HEK293 (cell line): ENCODE measurements around the gene N4BP2L1.

Experiments used
- CTCF ChIA-PET: fragments of 350-600 bp; formaldehyde crosslinking; extraction: SDS; loops from one replicate; lab custom pipeline; 2021; ENCODE audit warnings: antibody characterized with exemption; lab: Yijun Ruan, JAX
- POLR2A ChIA-PET: fragments of 300-600 bp; formaldehyde crosslinking; extraction: SDS; loops from one replicate; lab custom pipeline; 2020; ENCODE audit warnings: antibody characterized with exemption, inconsistent platforms; lab: Yijun Ruan, JAX
- H3K27ac ChIP-seq: fragments of 200-500 bp; sonication (Bioruptor generic); 2 replicates; pipeline ENCODE4 v1.5.1; 2014; ENCODE audit warnings: low read depth, low read length, control low read depth, inconsistent platforms; ENCODE audit errors: extremely low read depth
- H3K36me3 ChIP-seq, 2 experiments: fragments of 200-500 bp in 1 of 2; sonication (Bioruptor generic) in 1 of 2; 1 replicate in 1 of 2; 2 replicates in 1 of 2; pipeline ENCODE4 v1.5.1; 2014 to 2017; ENCODE audit warnings: inconsistent platforms in 2 of 2, low read length in 2 of 2; ENCODE audit not compliant: control insufficient read depth in 2 of 2, insufficient read depth in 1 of 2
- H3K4me1 ChIP-seq: fragments of 200-500 bp; sonication (Bioruptor generic); 2 replicates; pipeline ENCODE4 v1.5.1; 2014; ENCODE audit warnings: mild to moderate bottlenecking, low read length, inconsistent platforms; ENCODE audit not compliant: control insufficient read depth, insufficient read depth
- H3K4me3 ChIP-seq: 2 replicates; pipeline ENCODE4 v1.5.1; 2011; ENCODE audit warnings: low read depth, mild to moderate bottlenecking, control low read depth, low read length, moderate library complexity
- H3K9me3 ChIP-seq: fragments of 200-500 bp; sonication (Bioruptor generic); 2 replicates; pipeline ENCODE4 v1.5.1; 2014; ENCODE audit warnings: low read depth, low read length, inconsistent platforms; ENCODE audit not compliant: control insufficient read depth, insufficient read depth
- EGR2 ChIP-seq: fragments of 450-650 bp; formaldehyde crosslinking; IDR thresholded peaks from 2 replicates; pipeline ENCODE4 v1.5.1; 2016; ENCODE audit warnings: low read depth, missing biosample characterization, missing genetic modification characterization
- SALL2 ChIP-seq: fragments of 450-650 bp; formaldehyde crosslinking; IDR thresholded peaks from 2 replicates; pipeline ENCODE4 v1.5.0; 2017; ENCODE audit warnings: missing biosample characterization, mild to moderate bottlenecking, missing genetic modification characterization, borderline replicate concordance
- TRIM28 ChIP-seq: IDR thresholded peaks from 2 replicates; pipeline ENCODE4 v1.6.1; 2011; ENCODE audit warnings: low read length, control low read depth, borderline replicate concordance
- ZFHX2 ChIP-seq: fragments of 450-650 bp; formaldehyde crosslinking; conservative IDR thresholded peaks from 2 replicates; pipeline ENCODE4 v1.5.1; 2016; ENCODE audit warnings: missing biosample characterization, missing genetic modification characterization
- ZNF140 ChIP-seq: fragments of 450-650 bp; formaldehyde crosslinking; IDR thresholded peaks from 2 replicates; pipeline ENCODE4 v1.5.1; 2016; ENCODE audit warnings: missing biosample characterization, missing genetic modification characterization
- ZNF16 ChIP-seq: fragments of 450-650 bp; formaldehyde crosslinking; IDR thresholded peaks from 2 replicates; pipeline ENCODE4 v1.5.1; 2016; ENCODE audit warnings: low read depth, missing biosample characterization, missing genetic modification characterization
- ZNF629 ChIP-seq: fragments of 450-650 bp; formaldehyde crosslinking; IDR thresholded peaks from 2 replicates; pipeline ENCODE4 v1.5.1; 2017; ENCODE audit warnings: missing biosample characterization, missing genetic modification characterization
- ZSCAN23 ChIP-seq: fragments of 450-650 bp; formaldehyde crosslinking; IDR thresholded peaks from 2 replicates; pipeline ENCODE4 v1.5.1; 2016; ENCODE audit warnings: missing biosample characterization, missing genetic modification characterization
- TF ChIP-seq, protein P1 (sequence below): fragments of 450-650 bp; formaldehyde crosslinking; conservative IDR thresholded peaks from 2 replicates; pipeline ENCODE4 v1.5.1; 2016; ENCODE audit warnings: low read depth, missing biosample characterization, missing genetic modification characterization
- TF ChIP-seq, protein P2 (sequence below): fragments of 450-650 bp; IDR thresholded peaks from 2 replicates; pipeline ENCODE4 v1.5.1; 2018; ENCODE audit warnings: missing biosample characterization, mild to moderate bottlenecking, missing genetic modification characterization
- TF ChIP-seq, protein P3 (sequence below): fragments of 450-650 bp; formaldehyde crosslinking; IDR thresholded peaks from 2 replicates; pipeline ENCODE4 v1.5.1; 2017; ENCODE audit warnings: missing biosample characterization, missing genetic modification characterization

Gene N4BP2L1

DNA sequence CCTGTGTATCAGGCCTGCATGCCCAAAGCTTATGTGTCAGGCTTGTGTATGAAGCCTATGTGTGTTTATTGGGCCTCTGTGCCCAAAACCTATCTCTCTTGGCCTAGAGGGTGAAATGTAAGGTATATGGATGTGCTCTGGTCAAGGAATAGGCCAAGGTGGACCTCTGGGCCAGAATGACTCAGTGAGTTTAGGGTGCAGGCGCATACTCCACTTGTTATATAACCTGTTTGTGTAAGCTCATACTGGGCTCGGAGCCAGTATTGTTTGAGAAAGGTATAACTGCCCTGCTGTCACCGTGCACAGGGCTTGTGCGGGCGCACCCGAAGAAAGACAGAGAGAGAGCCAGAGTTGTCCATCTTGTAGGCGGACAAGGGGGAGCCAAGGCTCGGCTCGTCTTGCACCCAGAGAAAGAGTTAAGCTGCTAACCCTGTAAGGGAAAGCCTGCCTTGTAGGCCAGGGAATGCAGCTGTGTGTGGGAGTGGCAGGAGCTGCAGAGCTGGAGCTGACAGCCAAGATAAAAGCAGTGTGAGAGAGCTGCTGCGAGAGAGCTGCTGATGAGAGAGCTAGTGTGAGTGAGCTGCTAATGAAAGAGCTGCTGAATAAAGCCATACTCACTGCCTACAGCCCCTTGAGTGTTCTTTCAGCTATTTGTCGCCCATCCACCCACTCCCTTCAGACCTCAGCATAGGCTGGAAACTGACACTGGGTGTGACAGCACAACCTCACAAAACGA, 43.4 kb upstream of the N4BP2L1 start:
- TF ChIP-seq EGR2 (tag by site-specific recombination) (peak; percentile 38), ZFHX2 (tag by site-specific recombination) (peak; percentile 45; the same call in 1 of the 2 replicates), ZNF16 (tag by site-specific recombination) (no peak)
- TF ChIP-seq, all 188 proteins: peak for 2
- no peak overlapping the region for H3K4me3 ChIP-seq
- H3K4me1 ChIP-seq: no peaks in the 10 kb centered on the region
- no peaks in the 10 kb centered on the region for H3K9me3 ChIP-seq
- H3K27ac ChIP-seq: no peak overlapping the region
- ChIA-PET POLR2A (no interaction called here), CTCF (interaction anchor here (0.6 to 1.3 kb wide), 2 partner anchors 109 to 342 kb away, joined by 3 to 4 read pairs; no protein-coding TSS in a partner anchor)
- peaks cover 0 to 6% of the 10 kb centered on the region in 2 experiments; a peak in 1 of 3 replicates for H3K36me3 ChIP-seq

DNA sequence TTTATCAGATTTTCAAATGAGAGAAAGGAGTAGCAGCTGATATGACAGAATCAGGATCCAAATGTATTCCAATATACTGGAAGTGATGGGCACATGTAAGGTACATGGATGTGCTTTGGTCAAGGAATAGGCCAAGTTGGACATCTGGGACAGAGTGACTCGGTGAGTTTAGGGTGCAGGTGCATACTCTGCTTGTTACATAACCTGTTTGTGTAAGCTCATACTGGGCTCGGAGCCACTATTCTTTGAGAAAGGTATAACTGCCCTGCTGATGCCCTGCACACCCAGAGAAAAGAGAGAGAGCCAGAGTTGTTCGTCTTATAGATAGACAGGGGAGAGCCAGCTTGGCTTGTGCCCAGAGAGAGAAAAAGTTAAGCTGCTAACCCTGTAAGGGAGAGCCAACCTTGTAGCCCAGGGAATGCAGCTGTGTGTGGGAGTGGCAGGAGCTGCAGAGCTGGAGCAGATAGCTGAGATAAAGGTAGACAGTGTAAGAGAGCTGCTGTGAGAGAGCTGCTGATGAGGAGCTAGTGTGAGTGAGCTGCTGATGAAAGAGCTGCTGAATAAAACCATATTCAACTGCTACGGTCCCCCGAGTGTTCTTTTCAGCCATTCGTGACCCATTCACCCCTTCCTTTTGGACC, 40.7 kb upstream of the N4BP2L1 start:
- Histone ChIP-seq H3K9me3 (no peaks in the 10 kb centered on the region), H3K4me3 (no peak overlapping the region), H3K36me3 (peaks cover 0 to 6% of the 10 kb centered on the region in 2 experiments; a peak in 1 of 3 replicates), H3K4me1 (no peaks in the 10 kb centered on the region), H3K27ac (no peak overlapping the region)
- ChIA-PET POLR2A (no interaction called here), CTCF (interaction anchor here (2.2 kb wide), 1 partner anchor 112 kb away, joined by 8 read pairs; no protein-coding TSS in a partner anchor)
- TF ChIP-seq ZNF140 (tag by site-specific recombination): no peak
- TF ChIP-seq TRIM28: no peak
- no peak for TF ChIP-seq SALL2 (tag by site-specific recombination)
- TF ChIP-seq ZSCAN23 (tag by site-specific recombination): no peak
- no peak for TF ChIP-seq ZNF629
- TF ChIP-seq, protein P1, sequence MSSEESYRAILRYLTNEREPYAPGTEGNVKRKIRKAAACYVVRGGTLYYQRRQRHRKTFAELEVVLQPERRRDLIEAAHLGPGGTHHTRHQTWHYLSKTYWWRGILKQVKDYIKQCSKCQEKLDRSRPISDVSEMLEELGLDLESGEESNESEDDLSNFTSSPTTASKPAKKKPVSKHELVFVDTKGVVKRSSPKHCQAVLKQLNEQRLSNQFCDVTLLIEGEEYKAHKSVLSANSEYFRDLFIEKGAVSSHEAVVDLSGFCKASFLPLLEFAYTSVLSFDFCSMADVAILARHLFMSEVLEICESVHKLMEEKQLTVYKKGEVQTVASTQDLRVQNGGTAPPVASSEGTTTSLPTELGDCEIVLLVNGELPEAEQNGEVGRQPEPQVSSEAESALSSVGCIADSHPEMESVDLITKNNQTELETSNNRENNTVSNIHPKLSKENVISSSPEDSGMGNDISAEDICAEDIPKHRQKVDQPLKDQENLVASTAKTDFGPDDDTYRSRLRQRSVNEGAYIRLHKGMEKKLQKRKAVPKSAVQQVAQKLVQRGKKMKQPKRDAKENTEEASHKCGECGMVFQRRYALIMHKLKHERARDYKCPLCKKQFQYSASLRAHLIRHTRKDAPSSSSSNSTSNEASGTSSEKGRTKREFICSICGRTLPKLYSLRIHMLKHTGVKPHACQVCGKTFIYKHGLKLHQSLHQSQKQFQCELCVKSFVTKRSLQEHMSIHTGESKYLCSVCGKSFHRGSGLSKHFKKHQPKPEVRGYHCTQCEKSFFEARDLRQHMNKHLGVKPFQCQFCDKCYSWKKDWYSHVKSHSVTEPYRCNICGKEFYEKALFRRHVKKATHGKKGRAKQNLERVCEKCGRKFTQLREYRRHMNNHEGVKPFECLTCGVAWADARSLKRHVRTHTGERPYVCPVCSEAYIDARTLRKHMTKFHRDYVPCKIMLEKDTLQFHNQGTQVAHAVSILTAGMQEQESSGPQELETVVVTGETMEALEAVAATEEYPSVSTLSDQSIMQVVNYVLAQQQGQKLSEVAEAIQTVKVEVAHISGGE (tag by site-specific recombination): no peak
- no peak for TF ChIP-seq EGR2 (tag by site-specific recombination)
- TF ChIP-seq, protein P2, sequence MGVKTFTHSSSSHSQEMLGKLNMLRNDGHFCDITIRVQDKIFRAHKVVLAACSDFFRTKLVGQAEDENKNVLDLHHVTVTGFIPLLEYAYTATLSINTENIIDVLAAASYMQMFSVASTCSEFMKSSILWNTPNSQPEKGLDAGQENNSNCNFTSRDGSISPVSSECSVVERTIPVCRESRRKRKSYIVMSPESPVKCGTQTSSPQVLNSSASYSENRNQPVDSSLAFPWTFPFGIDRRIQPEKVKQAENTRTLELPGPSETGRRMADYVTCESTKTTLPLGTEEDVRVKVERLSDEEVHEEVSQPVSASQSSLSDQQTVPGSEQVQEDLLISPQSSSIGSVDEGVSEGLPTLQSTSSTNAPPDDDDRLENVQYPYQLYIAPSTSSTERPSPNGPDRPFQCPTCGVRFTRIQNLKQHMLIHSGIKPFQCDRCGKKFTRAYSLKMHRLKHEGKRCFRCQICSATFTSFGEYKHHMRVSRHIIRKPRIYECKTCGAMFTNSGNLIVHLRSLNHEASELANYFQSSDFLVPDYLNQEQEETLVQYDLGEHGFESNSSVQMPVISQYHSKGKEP (tag by site-specific recombination): no peak

DNA sequence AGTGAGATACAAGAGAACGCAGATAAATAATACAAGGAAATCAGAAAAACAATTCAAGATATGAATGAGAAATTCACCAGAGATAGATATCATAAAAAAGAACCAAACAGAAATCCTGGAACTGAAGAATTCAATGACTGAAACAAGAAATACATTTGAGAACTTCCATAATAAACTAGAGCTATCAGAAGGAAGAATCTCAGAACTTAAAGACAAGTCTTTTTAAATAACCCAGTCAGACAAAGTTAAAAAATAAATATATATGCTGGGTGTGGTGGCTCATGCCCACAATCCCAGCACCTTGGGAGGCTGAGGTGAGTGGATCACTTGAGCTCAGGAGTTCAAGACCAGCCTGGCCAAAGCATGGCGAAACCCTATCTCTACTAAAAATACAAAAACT, 28.7 kb upstream of the N4BP2L1 start:
- TF ChIP-seq, protein P3, sequence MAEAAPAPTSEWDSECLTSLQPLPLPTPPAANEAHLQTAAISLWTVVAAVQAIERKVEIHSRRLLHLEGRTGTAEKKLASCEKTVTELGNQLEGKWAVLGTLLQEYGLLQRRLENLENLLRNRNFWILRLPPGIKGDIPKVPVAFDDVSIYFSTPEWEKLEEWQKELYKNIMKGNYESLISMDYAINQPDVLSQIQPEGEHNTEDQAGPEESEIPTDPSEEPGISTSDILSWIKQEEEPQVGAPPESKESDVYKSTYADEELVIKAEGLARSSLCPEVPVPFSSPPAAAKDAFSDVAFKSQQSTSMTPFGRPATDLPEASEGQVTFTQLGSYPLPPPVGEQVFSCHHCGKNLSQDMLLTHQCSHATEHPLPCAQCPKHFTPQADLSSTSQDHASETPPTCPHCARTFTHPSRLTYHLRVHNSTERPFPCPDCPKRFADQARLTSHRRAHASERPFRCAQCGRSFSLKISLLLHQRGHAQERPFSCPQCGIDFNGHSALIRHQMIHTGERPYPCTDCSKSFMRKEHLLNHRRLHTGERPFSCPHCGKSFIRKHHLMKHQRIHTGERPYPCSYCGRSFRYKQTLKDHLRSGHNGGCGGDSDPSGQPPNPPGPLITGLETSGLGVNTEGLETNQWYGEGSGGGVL (tag by site-specific recombination): no peak
- ChIA-PET CTCF (interaction anchor here (0.9 kb wide), 1 partner anchor 11 kb away, joined by 8 read pairs; no protein-coding TSS in a partner anchor), POLR2A (no interaction called here)
- Histone ChIP-seq H3K4me1 (no peaks in the 10 kb centered on the region), H3K4me3 (no peak overlapping the region), H3K9me3 (no peaks in the 10 kb centered on the region), H3K36me3 (peaks cover 0 to 1% of the 10 kb centered on the region in 2 experiments; a peak in 2 of 3 replicates), H3K27ac (no peak overlapping the region)
